Panc1 (cell line): ENCODE data around the gene AATK. TPM values are rescaled to one million over a fixed set of nuclear protein-coding genes. Genes with fewer than 3 reads are reported as not detected.

ENCODE experiments used
- ATAC-seq: fragments of 200-7000 bp; cut with Tn5 transposase; 2 replicates; pipeline ENCODE4 v1.9.1; 2020; ENCODE audit warnings: mild to moderate bottlenecking, moderate library complexity
- BruUV-seq: library from RNA; stranded (reverse); fragments of 400-500 nt; replicated peaks from 2 replicates; lab custom pipeline; 2021; lab: Mats Ljungman, UMichigan
- CTCF ChIA-PET: fragments of 300-600 bp; sonication (Branson Sonifier 250); formaldehyde crosslinking; loops from one replicate; lab custom pipeline; 2022; ENCODE audit warnings: antibody characterized with exemption; lab: Charles Lee
- POLR2A ChIA-PET: fragments of 300-600 bp; sonication (Branson Sonifier 250); formaldehyde crosslinking; loops from one replicate; lab custom pipeline; 2022; ENCODE audit warnings: antibody characterized with exemption; lab: Charles Lee
- DNase-seq: peaks from one replicate; pipeline ENCODE4 v3.0.0-alpha.2; 2010; ENCODE audit warnings: low read depth, low spot score
- H3K27ac ChIP-seq: 2 replicates; pipeline ENCODE4 v1.5.1; 2011; ENCODE audit warnings: mild to moderate bottlenecking, low read length, inconsistent platforms
- H3K27me3 ChIP-seq: fragments of 200-500 bp; sonication (Bioruptor generic); 2 replicates; pipeline ENCODE4 v1.6.0; 2014; ENCODE audit warnings: low read length, inconsistent platforms; ENCODE audit not compliant: control insufficient read depth, insufficient read depth
- H3K36me3 ChIP-seq: fragments of 200-500 bp; sonication (Bioruptor generic); 2 replicates; pipeline ENCODE4 v1.5.1; 2014; ENCODE audit warnings: inconsistent platforms, mild to moderate bottlenecking, low read length, moderate library complexity; ENCODE audit not compliant: control insufficient read depth, insufficient read depth
- H3K4me1 ChIP-seq: 2 replicates; pipeline ENCODE4 v1.5.1; 2011; ENCODE audit warnings: inconsistent platforms, mild to moderate bottlenecking, low read length, moderate library complexity; ENCODE audit not compliant: control insufficient read depth, insufficient read depth
- H3K4me3 ChIP-seq, 2 experiments: 2 replicates each; pipeline ENCODE4 v1.5.1; 2011 to 2012; ENCODE audit warnings: low read depth in 2 of 2, low read length in 2 of 2, mild to moderate bottlenecking in 2 of 2, inconsistent platforms in 1 of 2, moderate library complexity in 1 of 2
- H3K9me3 ChIP-seq: fragments of 200-500 bp; sonication (Bioruptor generic); 2 replicates; pipeline ENCODE4 v1.5.1; 2014; ENCODE audit warnings: low read depth, mild to moderate bottlenecking, inconsistent platforms, low read length, moderate library complexity; ENCODE audit not compliant: control insufficient read depth, insufficient read depth
- CTCF ChIP-seq: fragments of 450-650 bp; IDR thresholded peaks from 2 replicates; pipeline ENCODE4 v1.5.1; 2017; ENCODE audit warnings: mild to moderate bottlenecking
- POLR2AphosphoS5 ChIP-seq: IDR thresholded peaks from 2 replicates; pipeline ENCODE4 v1.6.1; 2012; ENCODE audit warnings: mild to moderate bottlenecking, low read depth, low read length, moderate library complexity
- SIN3A ChIP-seq: IDR thresholded peaks from 2 replicates; pipeline ENCODE4 v1.6.1; 2012; ENCODE audit warnings: low read depth, mild to moderate bottlenecking, low read length, moderate library complexity, borderline replicate concordance; ENCODE audit not compliant: insufficient read depth
- TCF7L2 ChIP-seq: IDR thresholded peaks from 2 replicates; pipeline ENCODE4 v1.6.1; 2011; ENCODE audit warnings: mild to moderate bottlenecking, low read depth, low read length, inconsistent platforms
- in situ Hi-C: cut with HindIII; loops from 2 replicates; pipeline ENCODE4 v1.10.0; 2016; ENCODE audit warnings: low sequenced_read_pairs, low pct_unique_long_range_greater_than_20kb
- intact Hi-C: fragments of 100-400 bp; cut with micrococcal nuclease; formaldehyde crosslinking; loops from one replicate; pipeline ENCODE4 v1.10.0; 2022; ENCODE audit not compliant: unreplicated experiment
- total RNA-seq: library from RNA; stranded (reverse); gene quantifications from one replicate; pipeline ENCODE4 v1.2.1, GENCODE V29; 2021; ENCODE audit not compliant: unreplicated experiment
- TF ChIP-seq, protein P1 (sequence below), 2 experiments: IDR thresholded peaks; 2 replicates each; pipeline ENCODE4 v1.6.1; 2011 to 2012; ENCODE audit warnings: low read depth in 2 of 2, control low read depth in 1 of 2, low read length in 1 of 2, mild to moderate bottlenecking in 1 of 2, moderate library complexity in 1 of 2; ENCODE audit not compliant: insufficient read depth in 1 of 2

The AATK gene
- total RNA-seq, 1 experiment from 2014 or later = 3.7 TPM

GRCh38 chr17:81151278-81151677 is 14.7 kb downstream of the AATK start:
- intact Hi-C loops (no loop called here), in situ Hi-C loops (no loop called here)
- H3K27me3 ChIP-seq = no peaks in the 10 kb centered on the region
- H3K9me3 ChIP-seq = no peaks in the 10 kb centered on the region
- no peak for TF ChIP-seq CTCF
- no peak for TF ChIP-seq POLR2AphosphoS5
- TF ChIP-seq TCF7L2 = no peak
- TF ChIP-seq, protein P1, sequence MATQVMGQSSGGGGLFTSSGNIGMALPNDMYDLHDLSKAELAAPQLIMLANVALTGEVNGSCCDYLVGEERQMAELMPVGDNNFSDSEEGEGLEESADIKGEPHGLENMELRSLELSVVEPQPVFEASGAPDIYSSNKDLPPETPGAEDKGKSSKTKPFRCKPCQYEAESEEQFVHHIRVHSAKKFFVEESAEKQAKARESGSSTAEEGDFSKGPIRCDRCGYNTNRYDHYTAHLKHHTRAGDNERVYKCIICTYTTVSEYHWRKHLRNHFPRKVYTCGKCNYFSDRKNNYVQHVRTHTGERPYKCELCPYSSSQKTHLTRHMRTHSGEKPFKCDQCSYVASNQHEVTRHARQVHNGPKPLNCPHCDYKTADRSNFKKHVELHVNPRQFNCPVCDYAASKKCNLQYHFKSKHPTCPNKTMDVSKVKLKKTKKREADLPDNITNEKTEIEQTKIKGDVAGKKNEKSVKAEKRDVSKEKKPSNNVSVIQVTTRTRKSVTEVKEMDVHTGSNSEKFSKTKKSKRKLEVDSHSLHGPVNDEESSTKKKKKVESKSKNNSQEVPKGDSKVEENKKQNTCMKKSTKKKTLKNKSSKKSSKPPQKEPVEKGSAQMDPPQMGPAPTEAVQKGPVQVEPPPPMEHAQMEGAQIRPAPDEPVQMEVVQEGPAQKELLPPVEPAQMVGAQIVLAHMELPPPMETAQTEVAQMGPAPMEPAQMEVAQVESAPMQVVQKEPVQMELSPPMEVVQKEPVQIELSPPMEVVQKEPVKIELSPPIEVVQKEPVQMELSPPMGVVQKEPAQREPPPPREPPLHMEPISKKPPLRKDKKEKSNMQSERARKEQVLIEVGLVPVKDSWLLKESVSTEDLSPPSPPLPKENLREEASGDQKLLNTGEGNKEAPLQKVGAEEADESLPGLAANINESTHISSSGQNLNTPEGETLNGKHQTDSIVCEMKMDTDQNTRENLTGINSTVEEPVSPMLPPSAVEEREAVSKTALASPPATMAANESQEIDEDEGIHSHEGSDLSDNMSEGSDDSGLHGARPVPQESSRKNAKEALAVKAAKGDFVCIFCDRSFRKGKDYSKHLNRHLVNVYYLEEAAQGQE (IDR thresholded peaks at IDR 0.05; ENCODE audit: insufficient read depth in 1 of 2, low read depth in 2 of 2, low read length in 1 of 2) = no peak
- TF ChIP-seq SIN3A = no peak
- BruUV-seq = no TSS peak
- POLR2A ChIA-PET = no interaction called here
- H3K4me3 ChIP-seq = no peak overlapping the region
- CTCF ChIA-PET = no interaction called here
- DNase-seq = no peak
- H3K36me3 ChIP-seq = no peaks in the 10 kb centered on the region
- ATAC-seq = no peak
- no peak overlapping the region for H3K27ac ChIP-seq
- H3K4me1 ChIP-seq = no peaks in the 10 kb centered on the region

DNA sequence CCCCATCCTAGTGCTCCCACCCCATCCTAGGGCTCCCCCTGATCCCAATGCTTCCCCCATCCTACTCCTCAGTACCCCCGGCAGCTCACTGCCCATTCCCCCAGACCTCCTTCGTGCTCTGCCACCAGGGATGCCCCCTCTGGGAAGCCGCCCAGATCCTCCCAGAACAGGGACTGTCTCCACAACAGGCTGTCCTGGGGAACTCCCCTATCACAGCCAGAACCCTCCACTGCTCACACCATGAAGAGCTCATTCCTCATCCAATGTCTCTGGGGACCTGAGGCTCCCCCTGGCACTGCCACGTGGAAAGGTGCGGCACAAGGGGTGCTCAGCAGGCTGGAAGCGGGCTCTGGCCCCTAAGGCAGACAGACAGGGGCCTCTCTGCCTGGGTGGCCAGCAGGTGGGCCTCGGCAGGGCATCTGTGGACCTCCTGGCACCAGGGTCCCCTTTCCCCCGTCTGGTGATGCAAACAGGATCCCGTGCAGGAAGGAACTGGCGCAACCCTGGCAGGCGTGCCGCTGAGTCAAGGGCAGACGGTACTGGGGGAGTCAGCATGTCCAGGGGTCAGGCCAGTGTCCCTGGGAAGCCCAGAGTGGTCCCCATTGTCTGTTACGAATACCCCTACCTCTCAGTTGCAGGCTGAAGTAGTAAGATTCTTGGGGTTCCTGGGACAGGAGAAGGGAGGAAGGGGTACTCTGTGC is 15.5 kb downstream of the AATK start:
- POLR2A ChIA-PET = interaction anchor here (0.5 kb wide), 1 partner anchor 72 kb away, joined by 9 read pairs; the partner anchor contains the start of gene CEP131
- H3K36me3 ChIP-seq = no peaks in the 10 kb centered on the region
- no peak overlapping the region for H3K4me3 ChIP-seq
- no peak for DNase-seq
- CTCF ChIA-PET = no interaction called here
- TF ChIP-seq, protein P1 (IDR thresholded peaks at IDR 0.05; ENCODE audit: insufficient read depth in 1 of 2, low read depth in 2 of 2, low read length in 1 of 2) = no peak
- no peak for TF ChIP-seq POLR2AphosphoS5
- no peak for TF ChIP-seq CTCF
- TF ChIP-seq TCF7L2 = no peak
- no peak for TF ChIP-seq SIN3A
- no peak overlapping the region for H3K27ac ChIP-seq
- H3K9me3 ChIP-seq = no peaks in the 10 kb centered on the region
- H3K27me3 ChIP-seq = no peaks in the 10 kb centered on the region
- H3K4me1 ChIP-seq = no peaks in the 10 kb centered on the region
- intact Hi-C loops = no loop called here
- no TSS peak for BruUV-seq
- in situ Hi-C loops = no loop called here
- no peak for ATAC-seq
